MM.1S (cell line): ENCODE results near the gene ADPRS.

Experiments used
- DNase-seq: peaks from one replicate; pipeline ENCODE4 v3.0.0-alpha.2; 2015
- H2AFZ ChIP-seq: fragments of 300-600 bp; sonication (generic); 2 replicates; pipeline ENCODE4 v1.6.0; 2016; ENCODE audit warnings: antibody characterized with exemption, low read length
- H3F3A ChIP-seq: fragments of 300-600 bp; sonication (generic); 2 replicates; pipeline ENCODE4 v1.6.1; 2016; ENCODE audit warnings: mild to moderate bottlenecking, antibody characterized with exemption, low read length, moderate library complexity, mixed read lengths; ENCODE audit not compliant: insufficient read depth
- H3K27ac ChIP-seq: fragments of 300-600 bp; sonication (generic); 2 replicates; pipeline ENCODE4 v1.5.1; 2016; ENCODE audit warnings: mild to moderate bottlenecking, low read length
- H3K27me3 ChIP-seq: fragments of 300-600 bp; sonication (generic); replicated peaks from 2 replicates; pipeline ENCODE4 v1.6.0; 2016; ENCODE audit warnings: low read length; ENCODE audit not compliant: insufficient read depth
- H3K36me3 ChIP-seq: fragments of 300-600 bp; sonication (generic); replicated peaks from 2 replicates; pipeline ENCODE4 v1.6.1; 2016; ENCODE audit warnings: mild to moderate bottlenecking, low read length, mixed read lengths; ENCODE audit not compliant: insufficient read depth
- H3K4me1 ChIP-seq: fragments of 300-600 bp; sonication (generic); 2 replicates; pipeline ENCODE4 v1.6.1; 2016; ENCODE audit warnings: low read length, mixed read lengths
- H3K4me2 ChIP-seq: fragments of 300-600 bp; sonication (generic); 2 replicates; pipeline ENCODE4 v1.6.0; 2016; ENCODE audit warnings: low read depth, low read length
- H3K4me3 ChIP-seq: fragments of 300-600 bp; sonication (generic); 2 replicates; pipeline ENCODE4 v1.5.1; 2016; ENCODE audit warnings: low read length, mixed read lengths
- H3K79me2 ChIP-seq: fragments of 300-600 bp; sonication (generic); 2 replicates; pipeline ENCODE4 v1.6.1; 2016; ENCODE audit warnings: mixed run types, low read length, mixed read lengths
- H3K9ac ChIP-seq: fragments of 300-600 bp; sonication (generic); 2 replicates; pipeline ENCODE4 v1.6.1; 2016; ENCODE audit warnings: low read length, mixed read lengths
- H3K9me2 ChIP-seq: fragments of 300-600 bp; sonication (generic); replicated peaks from 2 replicates; pipeline ENCODE4 v1.6.1; 2016; ENCODE audit warnings: mild to moderate bottlenecking, low read length, mixed read lengths; ENCODE audit not compliant: insufficient read depth
- H3K9me3 ChIP-seq: fragments of 300-600 bp; sonication (generic); replicated peaks from 2 replicates; pipeline ENCODE4 v1.6.1; 2016; ENCODE audit warnings: mild to moderate bottlenecking, low read length, mixed read lengths; ENCODE audit not compliant: insufficient read depth
- H4K20me1 ChIP-seq: fragments of 300-600 bp; sonication (generic); 2 replicates; pipeline ENCODE4 v1.6.1; 2016; ENCODE audit warnings: mild to moderate bottlenecking, low read length, moderate library complexity, mixed read lengths; ENCODE audit not compliant: insufficient read depth
- CTCF ChIP-seq: fragments of 300-600 bp; sonication (generic); IDR thresholded peaks from 2 replicates; pipeline ENCODE4 v1.5.1; 2016; ENCODE audit warnings: antibody characterized with exemption, low read length, mixed read lengths
- EZH2 ChIP-seq: fragments of 300-600 bp; sonication (generic); optimal IDR thresholded peaks from 2 replicates; pipeline ENCODE3; 2017; ENCODE audit warnings: low read depth, mild to moderate bottlenecking, antibody characterized with exemption, low read length, mixed read lengths
- EZH2phosphoT487 ChIP-seq: fragments of 300-600 bp; sonication (generic); IDR thresholded peaks from 2 replicates; pipeline ENCODE4 v1.6.1; 2018; ENCODE audit warnings: antibody characterized with exemption, low read length

The ADPRS gene

GRCh38 chr1:36122062-36123030, 33.7 kb downstream of the ADPRS start:
- H3K9me3 ChIP-seq = no peaks in the 10 kb centered on the region
- no peaks in the 10 kb centered on the region for H3K9me2 ChIP-seq
- no peak overlapping the region for H3K4me2 ChIP-seq
- H2AFZ ChIP-seq = no peak overlapping the region
- no peak overlapping the region for H3K9ac ChIP-seq
- no peak overlapping the region for H3K4me3 ChIP-seq
- no peaks in the 10 kb centered on the region for H3F3A ChIP-seq
- no peak for TF ChIP-seq EZH2phosphoT487
- no peak for TF ChIP-seq CTCF
- no peak for TF ChIP-seq EZH2
- H3K27ac ChIP-seq = no peak overlapping the region
- H3K36me3 ChIP-seq = no peaks in the 10 kb centered on the region
- no peak for DNase-seq
- H3K27me3 ChIP-seq = peaks cover 31% of the 10 kb centered on the region
- H3K79me2 ChIP-seq = no peaks in the 10 kb centered on the region
- no peaks in the 10 kb centered on the region for H3K4me1 ChIP-seq
- H4K20me1 ChIP-seq = no peaks in the 10 kb centered on the region

- no peaks in the 10 kb centered on the region for H3K4me1 ChIP-seq
- H3K4me2 ChIP-seq = no peak overlapping the region
Measured at GRCh38 chr1:36123356-36123755, 34.7 kb downstream of the ADPRS start.

GRCh38 chr1:36124404-36125128, 35.9 kb downstream of the ADPRS start:
- Histone ChIP-seq H2AFZ (no peak overlapping the region), H3K9me2 (no peaks in the 10 kb centered on the region), H3K27ac (no peak overlapping the region), H3F3A (no peaks in the 10 kb centered on the region), H4K20me1 (no peaks in the 10 kb centered on the region), H3K4me3 (no peak overlapping the region), H3K9me3 (no peaks in the 10 kb centered on the region), H3K4me1 (no peaks in the 10 kb centered on the region), H3K4me2 (no peak overlapping the region), H3K9ac (no peak overlapping the region), H3K79me2 (no peaks in the 10 kb centered on the region), H3K36me3 (no peaks in the 10 kb centered on the region), H3K27me3 (peaks cover 31% of the 10 kb centered on the region)
- TF ChIP-seq CTCF = no peak
- no peak for TF ChIP-seq EZH2phosphoT487
- TF ChIP-seq EZH2 = no peak
- no peak for DNase-seq

More at GRCh38 chr1:36123356-36123755, 34.7 kb downstream of the ADPRS start:
- no peaks in the 10 kb centered on the region for H3K9me3 ChIP-seq
- H3K9me2 ChIP-seq = no peaks in the 10 kb centered on the region
- H3K9ac ChIP-seq = no peak overlapping the region
- no peaks in the 10 kb centered on the region for H3K79me2 ChIP-seq
- H3K27ac ChIP-seq = no peak overlapping the region
- no peak for DNase-seq
- no peaks in the 10 kb centered on the region for H4K20me1 ChIP-seq
- TF ChIP-seq EZH2 (no peak), EZH2phosphoT487 (no peak), CTCF (no peak)
- no peak overlapping the region for H3K4me3 ChIP-seq
- H3F3A ChIP-seq = no peaks in the 10 kb centered on the region
- H3K36me3 ChIP-seq = no peaks in the 10 kb centered on the region
- H2AFZ ChIP-seq = no peak overlapping the region
- H3K27me3 ChIP-seq = peaks cover 31% of the 10 kb centered on the region
